ENCODE results near the gene KDM4B.

GRCh38 chr19:4974880-4975469 lies 6.1 kb downstream of the KDM4B start:
- TF ChIP-seq, protein P1, sequence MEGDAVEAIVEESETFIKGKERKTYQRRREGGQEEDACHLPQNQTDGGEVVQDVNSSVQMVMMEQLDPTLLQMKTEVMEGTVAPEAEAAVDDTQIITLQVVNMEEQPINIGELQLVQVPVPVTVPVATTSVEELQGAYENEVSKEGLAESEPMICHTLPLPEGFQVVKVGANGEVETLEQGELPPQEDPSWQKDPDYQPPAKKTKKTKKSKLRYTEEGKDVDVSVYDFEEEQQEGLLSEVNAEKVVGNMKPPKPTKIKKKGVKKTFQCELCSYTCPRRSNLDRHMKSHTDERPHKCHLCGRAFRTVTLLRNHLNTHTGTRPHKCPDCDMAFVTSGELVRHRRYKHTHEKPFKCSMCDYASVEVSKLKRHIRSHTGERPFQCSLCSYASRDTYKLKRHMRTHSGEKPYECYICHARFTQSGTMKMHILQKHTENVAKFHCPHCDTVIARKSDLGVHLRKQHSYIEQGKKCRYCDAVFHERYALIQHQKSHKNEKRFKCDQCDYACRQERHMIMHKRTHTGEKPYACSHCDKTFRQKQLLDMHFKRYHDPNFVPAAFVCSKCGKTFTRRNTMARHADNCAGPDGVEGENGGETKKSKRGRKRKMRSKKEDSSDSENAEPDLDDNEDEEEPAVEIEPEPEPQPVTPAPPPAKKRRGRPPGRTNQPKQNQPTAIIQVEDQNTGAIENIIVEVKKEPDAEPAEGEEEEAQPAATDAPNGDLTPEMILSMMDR (IDR thresholded peaks at IDR 0.05) = no peak
- TF ChIP-seq POLR2A (IDR thresholded peaks at IDR 0.05) = no peak
